GM12878 (cell line): ENCODE results near the gene SLMAP.

Experiments
- BRCA1 ChIP-seq: IDR thresholded peaks from 2 replicates; pipeline ENCODE4 v1.6.1; 2011; ENCODE audit warnings: low read depth, low read length, improper control_type of control experiment
- CBX5 ChIP-seq: sonication (generic); IDR thresholded peaks from 2 replicates; pipeline ENCODE4 v1.6.1; 2016; ENCODE audit warnings: low read depth, moderate library complexity, mild to moderate bottlenecking, inconsistent platforms
- CEBPB ChIP-seq, 2 experiments: fragments of 150-350 bp in 1 of 2; IDR thresholded peaks; 2 replicates each; pipeline ENCODE4 v1.6.1; 2012 to 2014; ENCODE audit warnings: low read depth in 2 of 2, low read length in 2 of 2, borderline replicate concordance in 1 of 2, inconsistent platforms in 1 of 2
- EGR1 ChIP-seq, 2 experiments: IDR thresholded peaks; 1 replicate in 1 of 2; 2 replicates in 1 of 2; pipeline ENCODE4 v1.6.1; 2011 to 2012; ENCODE audit warnings: low read depth in 2 of 2, low read length in 2 of 2, borderline replicate concordance in 1 of 2, mild to moderate bottlenecking in 1 of 2, moderate library complexity in 1 of 2
- EZH2 ChIP-seq: IDR thresholded peaks from 2 replicates; pipeline ENCODE4 v1.6.1; 2012; ENCODE audit warnings: low read depth, mild to moderate bottlenecking, control low read depth, inconsistent platforms, low read length, borderline replicate concordance; ENCODE audit not compliant: control insufficient read depth
- NBN ChIP-seq: fragments of 450-650 bp; IDR thresholded peaks from 2 replicates; pipeline ENCODE4 v1.6.1; 2016
- NR2F1 ChIP-seq: fragments of 450-650 bp; conservative IDR thresholded peaks from 2 replicates; pipeline ENCODE4 v1.6.1; 2017; ENCODE audit warnings: mild to moderate bottlenecking
- POLR2A ChIP-seq: IDR thresholded peaks from 2 replicates; pipeline ENCODE4 v1.6.1; 2011; ENCODE audit warnings: low read depth, mild to moderate bottlenecking, low read length
- RCOR1 ChIP-seq: conservative IDR thresholded peaks from 2 replicates; pipeline ENCODE4 v1.6.1; 2012; ENCODE audit warnings: low read depth, low read length, improper control_type of control experiment
- SMAD5 ChIP-seq: IDR thresholded peaks from 2 replicates; pipeline ENCODE4 v1.6.1; 2016; ENCODE audit warnings: antibody characterized with exemption, low read depth
- ZNF217 ChIP-seq: fragments of 450-650 bp; IDR thresholded peaks from 2 replicates; pipeline ENCODE4 v1.6.1; 2017; ENCODE audit warnings: antibody characterized with exemption, mild to moderate bottlenecking
- TF ChIP-seq, protein P1 (sequence below), 3 experiments: IDR thresholded peaks in 2 of 3; conservative IDR thresholded peaks in 1 of 3; 2 replicates each; pipeline ENCODE4 v1.5.1; 2011; ENCODE audit warnings: low read depth in 3 of 3, low read length in 3 of 3, mild to moderate bottlenecking in 3 of 3, control low read depth in 2 of 3, moderate library complexity in 2 of 3, inconsistent platforms in 1 of 3, mixed read lengths in 1 of 3; ENCODE audit not compliant: control insufficient read depth in 2 of 3, insufficient read depth in 1 of 3; ENCODE audit errors: extremely low read depth in 1 of 3
- TF ChIP-seq, protein P2 (sequence below): IDR thresholded peaks from 2 replicates; pipeline ENCODE4 v1.6.1; 2012; ENCODE audit warnings: low read depth, low read length, improper control_type of control experiment

DNA sequence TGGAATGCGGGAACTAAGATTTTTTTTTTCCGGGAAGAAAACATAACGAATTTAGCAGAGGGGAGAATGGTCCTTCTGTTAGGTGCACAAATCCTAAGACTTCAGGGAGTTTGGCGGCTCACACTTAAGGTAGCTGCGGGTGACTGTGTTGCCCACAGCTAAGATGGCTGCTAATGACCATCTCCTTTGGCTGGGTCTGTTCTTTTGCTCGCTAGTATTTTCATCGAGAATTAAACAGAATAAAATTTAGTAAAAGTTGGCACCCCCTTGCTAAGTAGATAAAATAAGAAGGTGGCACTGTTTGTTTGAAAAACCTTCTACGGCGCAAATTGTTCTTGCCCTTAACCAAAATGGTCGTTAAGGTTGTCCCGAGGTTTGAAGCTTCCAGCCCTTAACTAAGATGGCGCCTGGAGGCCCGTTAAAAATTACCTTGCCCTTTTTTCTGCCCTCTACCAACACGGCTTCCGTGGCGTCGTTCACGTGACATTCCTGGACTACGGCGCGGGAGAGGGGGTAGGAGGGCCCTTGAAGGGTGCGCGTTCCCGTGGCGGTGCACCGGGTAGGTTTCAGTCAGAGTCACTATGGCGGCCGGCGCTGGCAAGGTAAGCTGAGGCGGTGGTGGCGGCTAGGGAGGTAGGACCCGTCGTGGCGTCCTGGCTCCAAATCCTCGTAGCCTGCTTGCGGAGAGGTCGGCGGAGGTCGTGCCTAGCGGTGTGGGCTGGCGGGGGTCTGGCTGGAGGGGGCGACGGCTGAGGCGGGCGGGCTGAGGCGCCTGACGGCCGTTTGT, at the start of gene SLMAP:
- TF ChIP-seq CEBPB (IDR thresholded peaks at IDR 0.05; ENCODE audit: borderline replicate concordance in 1 of 2, low read depth in 2 of 2, low read length in 2 of 2) (no peak), SMAD5 (0 out of 2 replicates have a peak, but pooled peaks have one; percentile 52), NBN (peak; percentile 66; the same call in 1 of the 2 replicates), CBX5 (no peak), EGR1 (IDR thresholded peaks at IDR 0.05; ENCODE audit: borderline replicate concordance in 1 of 2, low read depth in 2 of 2, low read length in 2 of 2) (peak in 1 of 2 experiments; percentile 7; a peak in 1 of 3 replicates), RCOR1 (peak; percentile 89; the same call in 1 of the 2 replicates), POLR2A (peak; percentile 98), NR2F1 (peak; percentile 63), ZNF217 (no peak), EZH2 (no peak), BRCA1 (no peak)
- TF ChIP-seq, protein P1, sequence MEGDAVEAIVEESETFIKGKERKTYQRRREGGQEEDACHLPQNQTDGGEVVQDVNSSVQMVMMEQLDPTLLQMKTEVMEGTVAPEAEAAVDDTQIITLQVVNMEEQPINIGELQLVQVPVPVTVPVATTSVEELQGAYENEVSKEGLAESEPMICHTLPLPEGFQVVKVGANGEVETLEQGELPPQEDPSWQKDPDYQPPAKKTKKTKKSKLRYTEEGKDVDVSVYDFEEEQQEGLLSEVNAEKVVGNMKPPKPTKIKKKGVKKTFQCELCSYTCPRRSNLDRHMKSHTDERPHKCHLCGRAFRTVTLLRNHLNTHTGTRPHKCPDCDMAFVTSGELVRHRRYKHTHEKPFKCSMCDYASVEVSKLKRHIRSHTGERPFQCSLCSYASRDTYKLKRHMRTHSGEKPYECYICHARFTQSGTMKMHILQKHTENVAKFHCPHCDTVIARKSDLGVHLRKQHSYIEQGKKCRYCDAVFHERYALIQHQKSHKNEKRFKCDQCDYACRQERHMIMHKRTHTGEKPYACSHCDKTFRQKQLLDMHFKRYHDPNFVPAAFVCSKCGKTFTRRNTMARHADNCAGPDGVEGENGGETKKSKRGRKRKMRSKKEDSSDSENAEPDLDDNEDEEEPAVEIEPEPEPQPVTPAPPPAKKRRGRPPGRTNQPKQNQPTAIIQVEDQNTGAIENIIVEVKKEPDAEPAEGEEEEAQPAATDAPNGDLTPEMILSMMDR (IDR thresholded peaks at IDR 0.05 in 2 of 3, conservative IDR thresholded peaks at IDR 0.05 in 1 of 3; ENCODE audit: control insufficient read depth in 2 of 3, extremely low read depth in 1 of 3, insufficient read depth in 1 of 3, low read depth in 3 of 3, low read length in 3 of 3): no peak
- TF ChIP-seq, protein P2, sequence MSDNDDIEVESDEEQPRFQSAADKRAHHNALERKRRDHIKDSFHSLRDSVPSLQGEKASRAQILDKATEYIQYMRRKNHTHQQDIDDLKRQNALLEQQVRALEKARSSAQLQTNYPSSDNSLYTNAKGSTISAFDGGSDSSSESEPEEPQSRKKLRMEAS: peak; percentile 65
